ENCODE results near the gene ZNF428.
"Not testable (repeated sequence)": the region's sequence is repeated elsewhere in the genome, so short reads cannot be mapped to it uniquely, and the experiment has no call there.

The ZNF428 gene

DNA sequence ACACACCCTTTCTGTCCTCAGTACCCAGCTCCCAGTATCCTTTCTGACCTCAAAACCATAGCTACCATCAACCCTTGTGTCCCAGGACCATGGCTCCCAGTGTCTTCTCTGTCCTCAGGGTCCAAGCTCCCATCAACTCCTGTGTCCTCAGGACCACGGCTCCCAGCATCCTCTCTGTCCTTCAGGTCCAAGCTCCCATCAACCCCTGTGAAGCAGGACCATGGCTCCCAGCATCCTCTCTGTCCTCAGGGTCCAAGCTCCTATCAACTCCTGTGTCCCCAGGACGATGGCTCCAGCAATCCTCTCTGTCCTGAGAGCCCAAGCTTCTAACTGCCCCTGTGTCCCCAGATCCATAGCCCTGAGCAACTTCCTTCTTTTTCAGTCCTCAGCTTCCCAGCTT lies 21.9 kb upstream of the ZNF428 start:
- TF ChIP-seq, protein P1, sequence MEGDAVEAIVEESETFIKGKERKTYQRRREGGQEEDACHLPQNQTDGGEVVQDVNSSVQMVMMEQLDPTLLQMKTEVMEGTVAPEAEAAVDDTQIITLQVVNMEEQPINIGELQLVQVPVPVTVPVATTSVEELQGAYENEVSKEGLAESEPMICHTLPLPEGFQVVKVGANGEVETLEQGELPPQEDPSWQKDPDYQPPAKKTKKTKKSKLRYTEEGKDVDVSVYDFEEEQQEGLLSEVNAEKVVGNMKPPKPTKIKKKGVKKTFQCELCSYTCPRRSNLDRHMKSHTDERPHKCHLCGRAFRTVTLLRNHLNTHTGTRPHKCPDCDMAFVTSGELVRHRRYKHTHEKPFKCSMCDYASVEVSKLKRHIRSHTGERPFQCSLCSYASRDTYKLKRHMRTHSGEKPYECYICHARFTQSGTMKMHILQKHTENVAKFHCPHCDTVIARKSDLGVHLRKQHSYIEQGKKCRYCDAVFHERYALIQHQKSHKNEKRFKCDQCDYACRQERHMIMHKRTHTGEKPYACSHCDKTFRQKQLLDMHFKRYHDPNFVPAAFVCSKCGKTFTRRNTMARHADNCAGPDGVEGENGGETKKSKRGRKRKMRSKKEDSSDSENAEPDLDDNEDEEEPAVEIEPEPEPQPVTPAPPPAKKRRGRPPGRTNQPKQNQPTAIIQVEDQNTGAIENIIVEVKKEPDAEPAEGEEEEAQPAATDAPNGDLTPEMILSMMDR (IDR thresholded peaks at IDR 0.05; ENCODE audit: low read depth, low read length) = no peak
- no peak overlapping the region for H3K4me3 ChIP-seq (replicated peaks in 1 of 2; ENCODE audit: low read depth in 2 of 2, low read length in 2 of 2)
- no peak for DNase-seq (ENCODE audit: low read depth in 2 of 2)

DNA sequence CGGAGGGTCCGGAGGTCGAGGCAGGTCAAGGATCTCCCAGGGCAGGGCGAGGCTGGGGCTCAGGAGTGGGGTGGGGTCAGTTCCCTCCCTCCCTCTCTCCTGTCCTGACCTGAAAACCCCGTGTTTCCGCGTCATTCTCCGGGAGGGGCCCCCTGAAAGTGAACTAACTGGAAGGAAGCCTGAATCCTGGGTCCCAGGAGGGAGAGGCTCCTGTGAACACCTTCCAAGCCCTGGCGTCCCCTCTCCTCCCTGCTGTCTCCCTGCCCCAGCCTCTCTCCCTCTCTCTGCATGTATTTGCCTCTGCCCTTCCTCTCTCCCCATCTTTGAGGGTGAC lies 21.0 kb upstream of the ZNF428 start:
- no peak for DNase-seq (ENCODE audit: low read depth in 2 of 2)

DNA sequence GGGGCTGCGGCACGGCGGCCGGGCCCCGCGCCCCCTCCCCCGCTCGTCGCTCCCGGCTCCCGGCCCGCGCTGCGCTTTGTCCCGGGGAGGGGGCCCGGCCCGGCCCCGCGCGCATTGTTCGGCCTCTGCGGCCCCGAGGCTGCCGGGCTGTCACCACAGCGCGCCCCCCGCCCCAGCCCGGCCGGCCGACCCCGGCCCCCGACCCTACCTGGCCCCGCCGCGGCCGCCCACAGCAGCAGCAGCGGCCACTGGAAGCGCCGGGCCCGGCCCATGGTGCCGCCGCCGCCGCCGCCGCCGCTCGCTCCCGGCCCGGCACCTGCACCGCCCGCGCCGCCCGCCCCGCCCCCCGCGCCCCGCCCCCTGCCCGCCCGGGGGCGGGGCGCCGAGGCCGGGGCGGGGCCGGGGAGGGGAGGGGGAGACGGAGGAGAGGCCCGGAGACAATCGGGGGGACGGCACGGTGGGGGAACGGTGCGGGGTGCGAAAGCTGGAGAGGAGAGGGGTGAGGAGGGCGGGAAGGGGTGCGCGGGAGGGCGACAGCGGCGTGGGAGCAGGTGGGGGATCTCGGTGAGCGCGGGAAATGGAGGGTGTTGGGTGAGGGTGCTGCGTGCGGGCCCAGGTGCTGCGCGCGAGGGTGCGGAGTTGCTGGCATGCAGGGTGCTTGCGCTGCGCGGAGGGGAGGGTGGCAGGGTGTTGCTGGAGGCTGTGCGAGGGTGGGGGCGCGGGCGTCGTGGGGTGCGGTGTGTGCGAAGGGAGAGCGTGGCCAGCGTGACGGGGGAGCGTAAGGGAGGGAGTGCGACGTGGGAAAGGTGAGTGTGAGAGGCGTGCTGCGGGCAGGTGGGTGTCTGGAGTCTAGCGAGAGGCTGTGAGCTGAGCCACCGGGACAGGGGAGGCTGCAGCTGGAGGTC lies 20.3 kb upstream of the ZNF428 start, which contains the start of gene CADM4:
CADM4 (minus strand) TSS at position 332 of the 905 bp plus-strand sequence; CDS start at position 272, 60 bp downstream.
- TF ChIP-seq, protein P1 (IDR thresholded peaks at IDR 0.05; ENCODE audit: low read depth, low read length) = no peak

More for the DNA sequence above, 21.0 kb upstream of the ZNF428 start:
- peak overlapping the region; percentile 50 to 55 for H3K4me3 ChIP-seq (replicated peaks in 1 of 2; ENCODE audit: low read depth in 2 of 2, low read length in 2 of 2)
- TF ChIP-seq, protein P1 (IDR thresholded peaks at IDR 0.05; ENCODE audit: low read depth, low read length) = no peak

DNA sequence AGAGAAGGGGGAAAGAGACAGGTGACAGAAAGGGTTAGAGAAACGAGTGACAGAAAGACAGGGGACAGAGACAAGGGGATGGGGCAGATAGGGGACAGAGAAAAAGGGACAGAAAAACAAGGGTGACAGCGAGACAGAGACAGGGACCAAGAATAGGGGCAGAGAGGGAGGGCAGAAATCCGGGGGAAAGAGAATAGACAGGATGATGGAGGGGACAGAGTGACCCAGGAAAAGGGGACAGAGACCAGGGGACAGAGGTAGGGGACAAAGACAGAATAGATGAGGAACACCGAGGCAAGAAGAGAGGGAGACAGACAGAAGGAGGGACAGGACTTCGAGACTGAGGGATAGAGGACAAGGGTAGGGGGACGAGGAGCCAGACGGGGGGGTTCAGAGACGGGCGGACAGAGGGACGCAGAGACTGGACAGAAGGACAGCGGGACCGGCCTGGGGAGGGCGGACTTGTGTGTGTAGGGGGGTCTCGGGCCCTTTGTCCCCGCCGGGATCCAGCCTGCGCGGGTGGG lies 19.6 kb upstream of the ZNF428 start:
- TF ChIP-seq, protein P1 (IDR thresholded peaks at IDR 0.05; ENCODE audit: low read depth, low read length) = no peak
- no peak for DNase-seq (ENCODE audit: low read depth in 2 of 2)
- H3K4me3 ChIP-seq (replicated peaks in 1 of 2; ENCODE audit: low read depth in 2 of 2, low read length in 2 of 2) = no peak overlapping the region

More for the DNA sequence above, 20.3 kb upstream of the ZNF428 start, which contains the start of gene CADM4:
- H3K4me3 ChIP-seq (replicated peaks in 1 of 2; ENCODE audit: low read depth in 2 of 2, low read length in 2 of 2) = peak within 1 kb of the TSS; percentile 50 to 55
- DNase-seq (ENCODE audit: low read depth in 2 of 2) = no peak

DNA sequence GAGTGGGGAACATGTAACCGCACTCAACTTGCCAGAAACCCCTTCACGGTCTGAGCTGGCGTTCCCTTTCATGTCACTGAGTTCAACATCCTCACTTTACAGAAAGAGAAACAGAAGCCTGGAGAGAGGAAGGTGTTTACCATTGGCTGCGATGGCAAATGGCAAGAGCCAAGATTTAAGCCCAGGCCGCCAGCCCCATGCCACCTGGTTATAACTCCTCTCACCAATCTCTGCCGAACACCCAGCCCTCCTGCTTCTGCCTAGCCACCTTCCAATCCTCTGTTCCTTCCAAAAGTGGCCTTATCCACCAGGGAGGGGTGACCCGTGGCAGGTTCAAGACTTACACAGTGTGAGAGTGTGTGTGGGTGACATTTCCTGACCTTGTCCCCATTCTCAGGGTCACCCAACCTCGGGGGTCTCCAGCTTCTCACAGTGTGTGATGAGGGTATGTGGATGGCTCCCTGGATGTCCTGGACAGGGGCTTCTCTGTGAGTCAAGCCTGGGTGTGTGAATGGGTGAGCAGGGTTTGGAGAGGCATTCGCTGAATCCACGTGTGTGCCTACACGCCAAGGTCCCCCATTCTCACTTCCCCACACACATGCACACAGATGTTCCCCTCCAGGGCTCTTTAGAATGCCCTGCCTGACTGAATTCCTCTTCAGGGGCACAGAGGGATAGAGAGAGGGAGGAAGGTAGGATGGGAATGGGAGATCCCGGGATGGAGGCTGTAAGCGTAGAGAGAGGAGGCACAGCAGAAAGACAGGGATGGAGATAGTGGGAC lies 19.0 kb upstream of the ZNF428 start:
- H3K4me3 ChIP-seq (replicated peaks in 1 of 2; ENCODE audit: low read depth in 2 of 2, low read length in 2 of 2) = no peak overlapping the region
- DNase-seq (ENCODE audit: low read depth in 2 of 2) = no peak
- TF ChIP-seq, protein P1 (IDR thresholded peaks at IDR 0.05; ENCODE audit: low read depth, low read length) = no peak

DNA sequence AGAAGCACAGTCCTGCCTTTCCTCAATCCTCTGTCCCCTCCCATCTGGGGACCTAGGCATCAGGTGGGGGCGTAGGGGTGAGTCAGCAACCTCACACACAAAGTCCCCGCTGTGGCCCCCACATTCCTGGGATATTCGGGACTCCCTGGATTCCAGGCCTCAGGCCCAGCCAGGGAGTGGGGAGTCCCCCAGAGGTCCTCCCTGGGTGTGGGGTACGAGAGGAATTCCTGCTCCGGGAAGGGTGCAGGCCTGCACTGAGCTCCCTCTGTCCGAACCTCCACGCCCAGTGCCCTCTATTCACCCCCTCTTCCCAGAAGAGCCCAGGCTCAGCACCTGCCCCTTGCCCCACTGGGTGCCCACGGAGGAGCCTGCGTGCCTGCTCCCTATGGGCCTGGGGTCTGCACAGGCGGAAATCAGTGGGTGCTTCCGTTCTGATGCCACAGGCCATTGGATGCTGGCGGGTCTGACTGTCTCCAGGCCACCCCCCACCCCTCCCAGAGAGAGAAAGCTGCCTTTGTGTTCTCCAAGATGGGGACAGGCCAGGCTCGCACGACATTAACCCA lies 16.8 kb upstream of the ZNF428 start:
- DNase-seq (ENCODE audit: low read depth in 2 of 2) = no peak
- no peak overlapping the region for H3K4me3 ChIP-seq (replicated peaks in 1 of 2; ENCODE audit: low read depth in 2 of 2, low read length in 2 of 2)
- TF ChIP-seq, protein P1 (IDR thresholded peaks at IDR 0.05; ENCODE audit: low read depth, low read length) = no peak

DNA sequence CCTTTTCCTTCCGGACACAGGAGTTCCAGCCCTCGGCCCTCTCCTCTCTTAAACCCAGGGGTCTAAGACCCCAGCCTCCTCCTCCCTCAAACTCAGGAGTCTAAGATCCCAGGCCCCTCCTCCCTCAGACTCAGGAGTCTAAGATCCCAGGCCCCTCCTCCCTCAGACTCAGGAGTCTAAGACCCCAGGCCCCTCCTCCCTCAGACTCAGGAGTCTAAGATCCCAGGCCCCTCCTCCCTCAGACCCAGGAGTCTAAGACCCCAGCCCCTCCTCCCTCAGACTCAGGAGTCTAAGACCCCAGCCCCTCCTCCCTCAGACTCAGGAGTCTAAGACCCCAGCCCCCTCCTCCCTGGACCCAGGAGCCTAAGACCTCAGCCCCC lies 16.1 kb upstream of the ZNF428 start:
- not testable (repeated sequence) for H3K4me3 ChIP-seq (replicated peaks in 1 of 2; ENCODE audit: low read depth in 2 of 2, low read length in 2 of 2)

More for the DNA sequence above, 16.1 kb upstream of the ZNF428 start:
- DNase-seq (ENCODE audit: low read depth in 2 of 2) = not testable (repeated sequence)
